GM19193 (cell line): ENCODE results near the gene NNAT.

Experiments used
- POLR2A ChIP-seq: IDR thresholded peaks from 4 replicates; pipeline ENCODE4 v1.6.1; 2011; ENCODE audit not compliant: insufficient read depth, insufficient read length; ENCODE audit errors: extremely low read depth

NNAT gene

DNA sequence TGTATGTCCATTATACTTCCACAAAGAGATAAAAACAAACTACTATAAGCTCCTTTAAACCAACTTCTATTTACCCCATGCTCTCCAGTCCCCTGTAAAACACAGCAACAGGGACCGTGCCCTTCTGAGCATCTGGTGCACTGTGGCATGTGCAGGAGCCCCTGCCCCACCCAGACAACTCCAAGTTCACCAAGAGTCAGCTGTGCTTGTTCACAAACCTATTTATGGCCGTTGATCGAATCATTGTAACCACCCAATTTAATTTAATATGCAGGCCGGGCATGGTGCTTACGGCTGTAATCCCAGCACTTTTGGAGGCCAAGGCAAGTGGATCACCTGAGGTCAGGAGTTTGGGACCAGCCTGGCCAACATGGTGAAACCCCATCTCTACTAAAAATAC, 20.3 kb downstream of the NNAT start:
- TF ChIP-seq POLR2A, result no peak

DNA sequence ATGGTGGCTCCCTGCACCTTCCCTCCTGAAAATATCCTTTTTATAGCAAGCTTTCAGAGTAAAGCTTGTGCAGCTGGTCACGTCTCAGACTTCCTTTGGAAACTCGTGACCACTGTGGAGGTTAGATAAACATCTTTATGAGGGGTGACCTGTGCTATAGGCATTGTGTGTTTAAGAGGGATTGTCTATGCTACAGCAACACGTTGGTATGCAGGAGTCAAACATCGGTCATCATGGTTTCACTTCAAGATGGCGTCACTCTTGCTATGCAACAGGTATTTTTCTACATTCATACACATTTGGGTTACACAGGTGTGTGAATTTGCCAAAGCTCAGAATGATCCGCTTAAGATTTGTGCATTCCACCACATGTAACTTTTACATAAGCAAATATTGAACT, 21.2 kb downstream of the NNAT start:
- TF ChIP-seq POLR2A, result no peak

- TF ChIP-seq POLR2A, result no peak
These were observed 22.8 kb downstream of the NNAT start for GRCh38 chr20:37543828-37544227.

DNA sequence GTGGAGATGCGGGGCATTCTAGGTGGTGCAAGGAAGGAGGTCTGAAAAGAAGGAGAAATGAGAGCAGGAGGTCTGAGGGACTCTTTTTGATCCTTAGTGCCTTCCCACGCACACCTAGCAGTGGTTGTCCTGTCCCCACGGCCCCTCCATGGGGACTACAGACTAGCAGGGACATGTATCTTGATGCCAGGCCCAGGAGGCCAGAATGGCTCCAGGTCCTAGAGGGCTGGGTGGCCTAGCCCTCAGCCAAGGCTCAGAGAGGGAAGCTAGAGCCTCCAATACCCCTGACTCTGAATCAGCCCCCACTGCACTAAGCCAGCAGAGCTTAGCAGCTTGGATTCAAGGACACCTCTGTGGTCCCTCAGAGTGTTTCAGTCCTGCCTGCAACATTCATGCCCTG, 23.3 kb downstream of the NNAT start:
- no peak for TF ChIP-seq POLR2A

GRCh38 chr20:37545516-37545915, 24.5 kb downstream of the NNAT start:
- TF ChIP-seq POLR2A, result no peak

- no peak for TF ChIP-seq POLR2A
These were observed 26.9 kb downstream of the NNAT start for GRCh38 chr20:37547912-37548311.

GRCh38 chr20:37552415-37552814, 31.4 kb downstream of the NNAT start:
- no peak for TF ChIP-seq POLR2A

GRCh38 chr20:37556538-37556937, 35.5 kb downstream of the NNAT start:
- TF ChIP-seq POLR2A, result no peak

GRCh38 chr20:37558306-37558705, 37.3 kb downstream of the NNAT start:
- TF ChIP-seq POLR2A, result no peak

- TF ChIP-seq POLR2A, result no peak
These were observed 37.7 kb downstream of the NNAT start for GRCh38 chr20:37558779-37559178.

DNA sequence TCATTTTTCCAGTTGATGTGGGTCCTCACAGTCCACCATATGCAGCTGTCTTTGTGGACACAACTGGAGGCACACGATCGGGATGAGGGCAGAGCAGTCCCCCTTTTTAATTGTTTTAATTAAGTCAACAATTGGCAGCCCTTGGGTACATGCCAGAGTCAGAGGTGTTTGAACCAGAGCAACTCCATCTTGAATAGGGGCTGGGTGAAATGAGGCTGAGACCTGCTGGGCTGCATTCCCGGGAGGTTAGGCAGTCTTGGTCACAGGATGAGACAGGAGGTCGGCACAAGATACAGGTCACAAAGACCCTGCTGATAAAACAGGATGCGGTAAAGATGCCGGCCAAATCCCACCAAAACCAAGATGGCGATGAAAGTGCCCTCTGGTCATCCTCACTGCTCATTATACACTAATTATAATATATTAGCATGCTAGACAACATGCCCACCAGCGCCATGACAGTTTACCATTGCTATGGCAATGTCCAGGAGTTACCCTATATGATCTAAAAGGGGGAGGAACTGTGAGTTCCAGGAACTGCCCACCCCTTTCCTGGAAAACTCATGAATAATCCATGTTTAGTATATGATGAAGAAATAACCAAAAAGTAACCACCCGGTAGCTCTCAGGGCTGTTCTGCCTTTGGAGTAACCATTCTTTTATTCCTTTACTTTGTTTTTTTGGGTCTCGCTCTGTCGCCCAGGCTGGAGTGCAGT, 38.4 kb downstream of the NNAT start:
- no peak for TF ChIP-seq POLR2A

- TF ChIP-seq POLR2A, result no peak
These were observed 39.6 kb downstream of the NNAT start for GRCh38 chr20:37560629-37561028.

DNA sequence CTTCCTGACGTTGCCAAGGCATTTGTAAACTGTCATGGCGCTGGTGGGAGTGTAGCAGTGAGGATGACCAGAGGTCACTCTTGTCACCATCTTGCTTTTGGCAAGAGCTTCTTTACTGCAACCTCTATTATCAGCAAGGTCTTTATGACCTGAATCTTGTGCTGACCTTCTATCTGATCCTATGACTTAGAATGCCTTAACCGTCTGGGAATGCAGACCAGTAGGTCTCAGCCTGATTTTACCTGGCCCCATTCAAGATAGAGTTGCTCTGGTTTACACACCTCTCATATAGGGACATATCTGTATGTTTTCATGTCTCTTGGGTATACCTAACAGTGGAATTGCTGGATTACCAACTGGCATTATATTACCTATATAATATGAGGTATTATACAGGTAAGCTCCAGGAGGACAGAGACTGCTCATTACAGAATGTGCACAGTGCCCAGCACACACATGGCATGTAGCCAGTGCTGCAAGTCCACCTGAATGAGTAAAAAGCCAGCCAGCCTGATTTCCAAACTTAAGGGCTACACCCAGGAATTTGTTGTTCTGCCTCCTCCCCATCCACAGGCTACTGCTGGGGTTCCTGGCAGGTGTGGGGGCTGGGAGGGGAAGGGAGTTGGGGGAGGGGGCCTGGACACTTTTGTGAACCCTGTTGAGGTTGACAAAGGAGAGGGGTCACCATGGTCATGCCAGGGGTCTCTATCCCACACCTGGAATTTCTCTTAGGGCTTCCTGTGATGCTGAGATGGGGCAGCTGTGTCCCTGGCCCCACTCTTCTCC, 41.8 kb downstream of the NNAT start:
- TF ChIP-seq POLR2A, result no peak

DNA sequence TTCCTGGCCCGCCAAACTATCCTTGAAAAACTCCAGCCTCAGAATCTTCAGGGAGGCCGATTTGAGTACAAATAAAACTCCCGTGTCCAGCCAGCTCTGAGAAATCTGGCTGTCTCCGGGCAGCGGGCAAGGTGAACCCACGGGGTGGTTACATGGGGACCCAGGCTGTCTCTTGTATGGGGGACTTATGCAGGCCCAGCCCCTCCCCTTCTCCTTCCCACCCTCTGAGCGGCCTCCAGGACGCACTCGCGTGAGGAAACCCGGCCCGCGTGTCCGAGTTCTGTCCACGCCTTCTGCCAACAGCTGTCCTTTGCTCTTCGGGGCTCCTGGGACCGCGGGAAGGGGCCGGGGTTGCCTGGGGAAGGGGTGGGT, 43.0 kb downstream of the NNAT start:
- no peak for TF ChIP-seq POLR2A

DNA sequence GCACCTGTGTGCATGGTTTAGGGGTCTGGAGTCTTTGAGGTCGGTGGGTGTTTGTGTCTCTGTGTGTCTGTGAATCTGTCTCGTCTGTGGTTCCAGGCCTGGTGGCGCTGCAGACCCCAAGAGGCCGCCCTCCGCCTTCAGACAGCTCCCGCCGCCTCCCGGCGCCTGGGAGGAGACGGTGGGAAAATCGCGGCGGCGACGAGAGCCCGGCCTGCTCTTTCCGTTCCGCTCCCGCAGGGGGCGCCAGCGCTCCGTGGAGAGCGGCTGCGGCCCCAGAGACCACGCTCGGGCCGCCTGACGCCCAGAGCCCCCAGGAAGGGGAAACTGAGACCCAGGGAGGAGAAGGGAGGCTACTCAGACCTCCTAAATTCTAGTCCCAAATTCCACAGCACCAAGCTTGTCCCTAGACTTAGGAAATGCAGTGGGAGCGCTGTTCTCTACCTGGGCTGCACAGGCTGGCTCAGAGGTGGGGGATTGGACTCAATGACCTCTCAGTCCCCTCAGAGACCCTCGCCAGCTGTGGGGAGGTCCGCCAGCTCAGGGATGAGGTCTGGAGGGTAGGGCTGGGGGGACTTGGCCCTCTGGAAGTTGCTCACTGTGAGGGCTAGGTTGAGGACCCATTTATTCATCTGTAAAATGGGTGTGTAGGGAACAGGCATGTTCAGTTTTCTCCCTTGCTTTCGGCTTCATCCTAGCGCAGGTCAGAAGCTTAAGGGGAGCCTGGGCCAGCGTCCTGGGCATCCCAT, 43.5 kb downstream of the NNAT start:
- TF ChIP-seq POLR2A, result no peak

DNA sequence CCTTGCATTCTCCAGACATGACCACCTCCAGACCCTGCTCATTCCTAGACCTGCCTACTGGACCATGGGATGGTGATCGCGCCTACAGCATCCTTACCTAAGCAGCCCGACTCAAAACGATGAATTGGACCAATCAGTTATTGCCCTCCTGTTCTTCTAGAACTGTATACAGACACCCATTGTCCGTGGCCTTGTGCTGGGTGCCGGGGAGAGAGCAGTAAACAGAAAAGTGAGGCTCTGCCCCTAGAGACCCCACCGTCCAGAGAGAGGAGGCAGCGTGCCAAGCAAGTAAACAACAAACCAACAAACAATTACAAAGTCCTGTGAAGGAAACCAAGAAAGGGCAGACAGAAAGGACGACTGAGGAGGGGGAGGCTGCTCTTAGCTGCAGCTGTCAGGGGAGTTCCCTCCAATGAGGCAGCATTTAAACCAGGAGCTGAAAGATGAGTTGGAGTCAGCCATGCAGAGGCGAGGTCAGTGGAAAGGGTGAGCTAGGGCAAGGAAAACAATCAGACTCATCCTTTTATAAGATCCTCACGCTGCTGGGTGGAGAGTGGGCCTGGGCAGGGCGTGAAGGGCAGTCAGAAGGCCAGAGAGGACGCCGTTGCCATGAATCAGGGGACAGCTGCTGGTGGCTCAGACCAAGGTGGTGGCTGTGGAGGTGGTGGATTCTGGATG, 44.2 kb downstream of the NNAT start:
- TF ChIP-seq POLR2A, result no peak
